ENCODE measurements around the gene EFCAB7. TPM values are rescaled to one million over a fixed set of nuclear protein-coding genes. Genes with fewer than 3 reads are reported as not detected.
A peak's percentile ranks its signal among the peaks of the same experiment; 100 is the strongest.

EFCAB7 gene
- total and polyA plus RNA-seq, 2 of the 13 experiments (the other 11 are each of a cell fraction or from before 2014, with no cell fraction given): 1.7 to 5.4 TPM

DNA sequence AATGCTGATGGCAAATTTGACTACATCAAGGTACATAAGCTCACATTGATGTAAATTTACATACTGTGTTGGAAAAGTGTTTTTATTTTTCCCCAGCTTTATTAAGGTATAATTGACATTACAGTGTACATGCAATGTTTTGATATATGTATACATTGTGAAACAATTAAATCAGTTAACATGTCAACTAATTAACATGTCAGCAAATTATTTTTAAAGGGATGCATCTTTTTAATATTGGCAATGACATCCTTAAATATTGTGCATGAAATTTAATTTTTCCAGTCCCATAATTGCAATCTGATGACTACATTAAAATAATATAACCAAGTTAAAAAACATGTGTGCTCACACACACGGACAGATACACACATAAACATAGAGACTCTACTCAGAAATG lies 9.4 kb downstream of the EFCAB7 start:
- H3K79me2 ChIP-seq (ENCODE audit: insufficient read depth, low read length): no peaks in the 10 kb centered on the region
- 93% methylated on average over 1 of the region's 1 CpG for WGBS (ENCODE audit: low lambda C conversion rate)
- intact Hi-C loops (cut with micrococcal nuclease; ENCODE audit: unreplicated experiment): no loop called here
- H3K27me3 ChIP-seq (ENCODE audit: control insufficient read depth in 1 of 2, insufficient read depth in 2 of 2, low read length in 2 of 2): no peaks in the 10 kb centered on the region
- no peak overlapping the region for H3K4me3 ChIP-seq (replicated peaks in 1 of 3; ENCODE audit: insufficient read depth in 1 of 3, low read depth in 2 of 3, low read length in 3 of 3)
- FAIRE-seq (no peak), DNase-seq (ENCODE audit: low spot score) (no peak), ATAC-seq (no peak)
- H3K9me3 ChIP-seq (ENCODE audit: low read length): no peaks in the 10 kb centered on the region
- no peak overlapping the region for H2AFZ ChIP-seq (ENCODE audit: low read length)
- H4K20me1 ChIP-seq (ENCODE audit: insufficient read depth, low read length): no peaks in the 10 kb centered on the region
- in situ Hi-C loops (cut with HindIII; ENCODE audit: extremely low pct_ligation_motif_present, low pct_unique_long_range_greater_than_20kb): loop anchor here (5.0 to 25.0 kb wide), 2 partner anchors 205 to 520 kb away; no protein-coding TSS in a partner anchor
- ChIA-PET CTCF (ENCODE audit: low intra/inter-chr PET ratio, low total read pairs) (no interaction called here), POLR2A (no interaction called here)
- peaks cover 6% of the 10 kb centered on the region; the same call in 1 of the 2 replicates for H3K4me1 ChIP-seq (ENCODE audit: insufficient read depth, low read length)
- no peak overlapping the region for H3K27ac ChIP-seq (ENCODE audit: extremely low read length, insufficient read depth, low read length)
- H3K4me2 ChIP-seq (ENCODE audit: low read depth, low read length): no peak overlapping the region
- no peak overlapping the region for H3K9ac ChIP-seq (ENCODE audit: insufficient read depth, low read depth, low read length)
- no TSS peak for BruUV-seq (replicated peaks)
- TF ChIP-seq ZNF652 (CRISPR knock-in tag; IDR thresholded peaks at IDR 0.05; ENCODE audit: borderline replicate concordance, low read depth) (no peak), MAFF (IDR thresholded peaks at IDR 0.05; ENCODE audit: low read depth, low read length) (peak; percentile 71; the same call in 1 of the 2 replicates), MAFK (conservative IDR thresholded peaks at IDR 0.05 in 1 of 2, IDR thresholded peaks at IDR 0.05 in 1 of 2; ENCODE audit: low read length in 2 of 2) (peak; percentile 66 to 81), BRCA1 (CRISPR knock-in tag; IDR thresholded peaks at IDR 0.05) (no peak)
- H3K36me3 ChIP-seq (replicated peaks in 1 of 2; ENCODE audit: control insufficient read depth in 1 of 2, insufficient read depth in 2 of 2, low read length in 2 of 2): no peaks in the 10 kb centered on the region

DNA sequence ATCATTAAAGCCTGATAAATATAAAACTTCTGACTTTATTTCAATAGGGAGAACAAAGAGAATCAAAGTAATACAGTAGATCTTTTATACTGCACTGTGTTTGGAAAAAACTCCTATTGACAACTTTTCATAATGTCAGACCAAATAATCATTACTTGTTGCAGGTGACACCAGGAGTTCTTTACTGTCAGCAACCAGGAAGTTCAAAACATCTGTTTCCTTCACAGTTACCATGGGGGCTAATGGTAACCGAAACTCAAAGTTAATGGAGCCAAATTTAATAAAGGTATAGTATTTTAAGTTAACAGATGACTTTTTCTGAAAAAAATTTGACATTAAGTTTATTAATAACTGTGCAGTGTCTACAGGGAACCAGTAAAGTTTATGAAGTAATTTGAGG lies 10.6 kb downstream of the EFCAB7 start:
- POLR2A ChIA-PET: no interaction called here
- TF ChIP-seq RFX1 (IDR thresholded peaks at IDR 0.05): no peak
- TF ChIP-seq GZF1 (CRISPR knock-in tag; IDR thresholded peaks at IDR 0.05): no peak
- TF ChIP-seq FLYWCH1 (CRISPR knock-in tag; IDR thresholded peaks at IDR 0.05): no peak
- no peak for TF ChIP-seq THYN1 (CRISPR knock-in tag; IDR thresholded peaks at IDR 0.05; ENCODE audit: borderline replicate concordance, low read depth)
- no peak for TF ChIP-seq SMC3 (IDR thresholded peaks at IDR 0.05; ENCODE audit: low read length)
- TF ChIP-seq ZNF644 (CRISPR knock-in tag; IDR thresholded peaks at IDR 0.05; ENCODE audit: low read depth): no peak
- TF ChIP-seq HNRNPL (IDR thresholded peaks at IDR 0.05; ENCODE audit: low read depth, low read length): no peak
- TF ChIP-seq, protein P1, sequence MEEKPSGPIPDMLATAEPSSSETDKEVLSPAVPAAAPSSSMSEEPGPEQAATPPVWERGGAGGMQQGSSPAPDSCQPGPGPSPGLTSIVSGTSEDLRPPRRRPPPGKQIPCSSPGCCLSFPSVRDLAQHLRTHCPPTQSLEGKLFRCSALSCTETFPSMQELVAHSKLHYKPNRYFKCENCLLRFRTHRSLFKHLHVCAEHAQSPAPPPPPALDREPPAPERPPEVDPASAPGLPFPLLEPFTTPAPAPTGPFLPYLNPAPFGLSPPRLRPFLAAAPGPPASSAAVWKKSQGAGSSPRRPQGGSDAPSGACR (CRISPR knock-in tag; IDR thresholded peaks at IDR 0.05): no peak
- TF ChIP-seq, protein P2, sequence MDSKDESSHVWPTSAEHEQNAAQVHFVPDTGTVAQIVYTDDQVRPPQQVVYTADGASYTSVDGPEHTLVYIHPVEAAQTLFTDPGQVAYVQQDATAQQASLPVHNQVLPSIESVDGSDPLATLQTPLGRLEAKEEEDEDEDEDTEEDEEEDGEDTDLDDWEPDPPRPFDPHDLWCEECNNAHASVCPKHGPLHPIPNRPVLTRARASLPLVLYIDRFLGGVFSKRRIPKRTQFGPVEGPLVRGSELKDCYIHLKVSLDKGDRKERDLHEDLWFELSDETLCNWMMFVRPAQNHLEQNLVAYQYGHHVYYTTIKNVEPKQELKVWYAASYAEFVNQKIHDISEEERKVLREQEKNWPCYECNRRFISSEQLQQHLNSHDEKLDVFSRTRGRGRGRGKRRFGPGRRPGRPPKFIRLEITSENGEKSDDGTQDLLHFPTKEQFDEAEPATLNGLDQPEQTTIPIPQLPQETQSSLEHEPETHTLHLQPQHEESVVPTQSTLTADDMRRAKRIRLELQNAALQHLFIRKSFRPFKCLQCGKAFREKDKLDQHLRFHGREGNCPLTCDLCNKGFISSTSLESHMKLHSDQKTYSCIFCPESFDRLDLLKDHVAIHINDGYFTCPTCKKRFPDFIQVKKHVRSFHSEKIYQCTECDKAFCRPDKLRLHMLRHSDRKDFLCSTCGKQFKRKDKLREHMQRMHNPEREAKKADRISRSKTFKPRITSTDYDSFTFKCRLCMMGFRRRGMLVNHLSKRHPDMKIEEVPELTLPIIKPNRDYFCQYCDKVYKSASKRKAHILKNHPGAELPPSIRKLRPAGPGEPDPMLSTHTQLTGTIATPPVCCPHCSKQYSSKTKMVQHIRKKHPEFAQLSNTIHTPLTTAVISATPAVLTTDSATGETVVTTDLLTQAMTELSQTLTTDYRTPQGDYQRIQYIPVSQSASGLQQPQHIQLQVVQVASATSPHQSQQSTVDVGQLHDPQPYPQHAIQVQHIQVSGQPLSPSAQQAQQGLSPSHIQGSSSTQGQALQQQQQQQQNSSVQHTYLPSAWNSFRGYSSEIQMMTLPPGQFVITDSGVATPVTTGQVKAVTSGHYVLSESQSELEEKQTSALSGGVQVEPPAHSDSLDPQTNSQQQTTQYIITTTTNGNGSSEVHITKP (CRISPR knock-in tag; IDR thresholded peaks at IDR 0.05; ENCODE audit: low read depth): no peak
- no peak for TF ChIP-seq KMT2B (CRISPR knock-in tag; IDR thresholded peaks at IDR 0.05)
- ATAC-seq (no peak), DNase-seq (ENCODE audit: low spot score) (no peak), FAIRE-seq (no peak)
- Histone ChIP-seq H4K20me1 (ENCODE audit: insufficient read depth, low read length) (no peaks in the 10 kb centered on the region), H3K4me3 (replicated peaks in 1 of 3; ENCODE audit: insufficient read depth in 1 of 3, low read depth in 2 of 3, low read length in 3 of 3) (no peak overlapping the region), H3K79me2 (ENCODE audit: insufficient read depth, low read length) (no peaks in the 10 kb centered on the region), H3K4me2 (ENCODE audit: low read depth, low read length) (no peak overlapping the region), H3K9me3 (ENCODE audit: low read length) (no peaks in the 10 kb centered on the region), H2AFZ (ENCODE audit: low read length) (no peak overlapping the region), H3K27ac (ENCODE audit: extremely low read length, insufficient read depth, low read length) (no peak overlapping the region), H3K27me3 (ENCODE audit: control insufficient read depth in 1 of 2, insufficient read depth in 2 of 2, low read length in 2 of 2) (no peaks in the 10 kb centered on the region), H3K9ac (ENCODE audit: insufficient read depth, low read depth, low read length) (no peak overlapping the region), H3K36me3 (replicated peaks in 1 of 2; ENCODE audit: control insufficient read depth in 1 of 2, insufficient read depth in 2 of 2, low read length in 2 of 2) (no peaks in the 10 kb centered on the region), H3K4me1 (ENCODE audit: insufficient read depth, low read length) (peaks cover 6% of the 10 kb centered on the region; the same call in 1 of the 2 replicates)
- CTCF ChIA-PET (ENCODE audit: low intra/inter-chr PET ratio, low total read pairs): no interaction called here
- BruUV-seq (replicated peaks): no TSS peak
- intact Hi-C loops (cut with micrococcal nuclease; ENCODE audit: unreplicated experiment) (no loop called here), in situ Hi-C loops (cut with HindIII; ENCODE audit: extremely low pct_ligation_motif_present, low pct_unique_long_range_greater_than_20kb) (loop anchor here (5.0 to 25.0 kb wide), 2 partner anchors 207 to 522 kb away; no protein-coding TSS in a partner anchor)
- 100% methylated on average over 1 of the region's 1 CpG for WGBS (ENCODE audit: low lambda C conversion rate)
